Measurements from ENCODE around the gene GRM7.

- TF ChIP-seq CTCF (IDR thresholded peaks at IDR 0.05; ENCODE audit: low read depth, low read length, missing input control) (no peak), RAD21 (IDR thresholded peaks at IDR 0.05) (no peak), MAX (IDR thresholded peaks at IDR 0.05) (no peak), ATF3 (IDR thresholded peaks at IDR 0.05) (no peak), REST (IDR thresholded peaks at IDR 0.05) (no peak), TAF1 (conservative IDR thresholded peaks at IDR 0.05) (no peak), GABPA (IDR thresholded peaks at IDR 0.05 in 1 of 2, conservative IDR thresholded peaks at IDR 0.05 in 1 of 2) (no peak), YY1 (IDR thresholded peaks at IDR 0.05) (no peak), ZBTB33 (IDR thresholded peaks at IDR 0.05) (no peak), SP1 (IDR thresholded peaks at IDR 0.05) (no peak)
Measured at GRCh38 chr3:6844723-6845122, 16.2 kb upstream of the GRM7 start.

Data from liver (tissue), 3 donors.